ENCODE results near the gene CCL24. TPM values are rescaled to one million over a fixed set of nuclear protein-coding genes. Genes with fewer than 3 reads are reported as not detected.
"Not testable (repeated sequence)": the region's sequence is repeated elsewhere in the genome, so short reads cannot be mapped to it uniquely, and the experiment has no call there.

The CCL24 gene
- total and polyA plus RNA-seq, 2 donors (not counting 3 experiments of a cell fraction or from before 2014, with no cell fraction given): not detected

GRCh38 chr7:75840029-75840428, 26.4 kb upstream of the CCL24 start:
- no peak overlapping the region for H3K27ac ChIP-seq (ENCODE audit: insufficient read depth, low read depth, low read length)
- CTCF ChIA-PET: interaction anchor here (1.4 kb wide), 1 partner anchor 27 kb away, joined by 3 read pairs; no protein-coding TSS in a partner anchor
- BruUV-seq (replicated peaks): no TSS peak

GRCh38 chr7:75838281-75838930, 24.8 kb upstream of the CCL24 start:
- H3K27me3 ChIP-seq (ENCODE audit: control insufficient read depth in 2 of 2, insufficient read depth in 2 of 2, low read length in 2 of 2); DNase-seq (ENCODE audit: low read depth, low spot score); H4K20me1 ChIP-seq (replicated peaks; ENCODE audit: control insufficient read depth, extremely low read depth, insufficient read depth, low read length); H2AFZ ChIP-seq (ENCODE audit: low read depth, low read length); H3K9ac ChIP-seq (replicated peaks; ENCODE audit: extremely low read depth, insufficient read depth, low read length); dilution Hi-C loops (cut with MboI; ENCODE audit: extremely low pct_ligation_motif_present, low sequenced_read_pairs); H3K4me3 ChIP-seq (replicated peaks in 1 of 3; ENCODE audit: insufficient read depth in 1 of 3, low read depth in 1 of 3, low read length in 3 of 3); H3K79me2 ChIP-seq (ENCODE audit: control insufficient read depth, insufficient read depth, low read length); H3K9me1 ChIP-seq (replicated peaks; ENCODE audit: control insufficient read depth, extremely low read depth, insufficient read depth, low read length); BruUV-seq (replicated peaks); intact Hi-C loops (cut with micrococcal nuclease); H3K4me2 ChIP-seq (ENCODE audit: insufficient read depth, low read length); H3K27ac ChIP-seq (ENCODE audit: insufficient read depth, low read depth, low read length); H3K36me3 ChIP-seq (ENCODE audit: control insufficient read depth in 2 of 2, extremely low read depth in 1 of 2, insufficient read depth in 2 of 2, low read length in 2 of 2); FAIRE-seq; H3K9me3 ChIP-seq (replicated peaks; ENCODE audit: control insufficient read depth, insufficient read depth, low read length): not testable (repeated sequence)
- peaks cover 16% of the 10 kb centered on the region for H3K4me1 ChIP-seq (ENCODE audit: control insufficient read depth, extremely low read depth, insufficient read depth, low read length)
- ChIA-PET CTCF (interaction anchor here (0.6 to 1.4 kb wide), 3 partner anchors 8 to 161 kb away, joined by 3 to 5 read pairs (median 3); no protein-coding TSS in a partner anchor), POLR2A (interaction anchor here (0.6 to 0.7 kb wide), 2 partner anchors 9 to 186 kb away, joined by 3 to 4 read pairs; no protein-coding TSS in a partner anchor)

More at GRCh38 chr7:75840029-75840428, 26.4 kb upstream of the CCL24 start:
- no peaks in the 10 kb centered on the region for H3K79me2 ChIP-seq (ENCODE audit: control insufficient read depth, insufficient read depth, low read length)
- no peak overlapping the region for H2AFZ ChIP-seq (ENCODE audit: low read depth, low read length)
- POLR2A ChIA-PET: no interaction called here
- no peaks in the 10 kb centered on the region for H3K9me3 ChIP-seq (replicated peaks; ENCODE audit: control insufficient read depth, insufficient read depth, low read length)
- no peak overlapping the region for H3K9ac ChIP-seq (replicated peaks; ENCODE audit: extremely low read depth, insufficient read depth, low read length)
- intact Hi-C loops (cut with micrococcal nuclease): no loop called here
- H3K9me1 ChIP-seq (replicated peaks; ENCODE audit: control insufficient read depth, extremely low read depth, insufficient read depth, low read length): no peaks in the 10 kb centered on the region
- H3K4me1 ChIP-seq (ENCODE audit: control insufficient read depth, extremely low read depth, insufficient read depth, low read length): peaks cover 16% of the 10 kb centered on the region
- no peaks in the 10 kb centered on the region for H3K27me3 ChIP-seq (ENCODE audit: control insufficient read depth in 2 of 2, insufficient read depth in 2 of 2, low read length in 2 of 2)
- no peaks in the 10 kb centered on the region for H3K36me3 ChIP-seq (ENCODE audit: control insufficient read depth in 2 of 2, extremely low read depth in 1 of 2, insufficient read depth in 2 of 2, low read length in 2 of 2)
- no peak for DNase-seq (ENCODE audit: low read depth, low spot score)
- dilution Hi-C loops (cut with MboI; ENCODE audit: extremely low pct_ligation_motif_present, low sequenced_read_pairs): no loop called here
- no peaks in the 10 kb centered on the region for H4K20me1 ChIP-seq (replicated peaks; ENCODE audit: control insufficient read depth, extremely low read depth, insufficient read depth, low read length)
- H3K4me2 ChIP-seq (ENCODE audit: insufficient read depth, low read length): no peak overlapping the region
- no peak for TF ChIP-seq JUN (IDR thresholded peaks at IDR 0.05; ENCODE audit: borderline replicate concordance, insufficient read depth, insufficient read length, low read depth)
- TF ChIP-seq, protein P1, sequence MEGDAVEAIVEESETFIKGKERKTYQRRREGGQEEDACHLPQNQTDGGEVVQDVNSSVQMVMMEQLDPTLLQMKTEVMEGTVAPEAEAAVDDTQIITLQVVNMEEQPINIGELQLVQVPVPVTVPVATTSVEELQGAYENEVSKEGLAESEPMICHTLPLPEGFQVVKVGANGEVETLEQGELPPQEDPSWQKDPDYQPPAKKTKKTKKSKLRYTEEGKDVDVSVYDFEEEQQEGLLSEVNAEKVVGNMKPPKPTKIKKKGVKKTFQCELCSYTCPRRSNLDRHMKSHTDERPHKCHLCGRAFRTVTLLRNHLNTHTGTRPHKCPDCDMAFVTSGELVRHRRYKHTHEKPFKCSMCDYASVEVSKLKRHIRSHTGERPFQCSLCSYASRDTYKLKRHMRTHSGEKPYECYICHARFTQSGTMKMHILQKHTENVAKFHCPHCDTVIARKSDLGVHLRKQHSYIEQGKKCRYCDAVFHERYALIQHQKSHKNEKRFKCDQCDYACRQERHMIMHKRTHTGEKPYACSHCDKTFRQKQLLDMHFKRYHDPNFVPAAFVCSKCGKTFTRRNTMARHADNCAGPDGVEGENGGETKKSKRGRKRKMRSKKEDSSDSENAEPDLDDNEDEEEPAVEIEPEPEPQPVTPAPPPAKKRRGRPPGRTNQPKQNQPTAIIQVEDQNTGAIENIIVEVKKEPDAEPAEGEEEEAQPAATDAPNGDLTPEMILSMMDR (IDR thresholded peaks at IDR 0.05; ENCODE audit: extremely low read depth in 1 of 2, insufficient read depth in 1 of 2, low read depth in 1 of 2, low read length in 2 of 2): no peak
- no peak for TF ChIP-seq GATA2 (IDR thresholded peaks at IDR 0.05; ENCODE audit: insufficient read depth, insufficient read length, low read depth, low read length)
- TF ChIP-seq POLR2A (IDR thresholded peaks at IDR 0.05; ENCODE audit: low read depth, low read length): no peak
- TF ChIP-seq FOS (IDR thresholded peaks at IDR 0.05; ENCODE audit: borderline replicate concordance, insufficient read depth, low read length): no peak
- TF ChIP-seq POLR2AphosphoS5 (IDR thresholded peaks at IDR 0.05; ENCODE audit: insufficient read depth, low read depth, low read length): no peak
- TF ChIP-seq, protein P2, sequence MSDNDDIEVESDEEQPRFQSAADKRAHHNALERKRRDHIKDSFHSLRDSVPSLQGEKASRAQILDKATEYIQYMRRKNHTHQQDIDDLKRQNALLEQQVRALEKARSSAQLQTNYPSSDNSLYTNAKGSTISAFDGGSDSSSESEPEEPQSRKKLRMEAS (IDR thresholded peaks at IDR 0.05; ENCODE audit: insufficient read depth, insufficient read length): no peak
- no peak for TF ChIP-seq MYC (IDR thresholded peaks at IDR 0.05; ENCODE audit: low read depth, low read length)
- no peak for TF ChIP-seq EZH2 (IDR thresholded peaks at IDR 0.05; ENCODE audit: borderline replicate concordance, low read depth, low read length, severe bottlenecking)
- FAIRE-seq: no peak
- H3K4me3 ChIP-seq (replicated peaks in 1 of 3; ENCODE audit: insufficient read depth in 1 of 3, low read depth in 1 of 3, low read length in 3 of 3): no peak overlapping the region

All from endothelial cell of umbilical vein (primary cell).